Left renal pelvis (tissue), 4 donors: ENCODE measurements around the gene PLEKHM2. TPM values are rescaled to one million over a fixed set of nuclear protein-coding genes. Genes with fewer than 3 reads are reported as not detected.

ENCODE experiments used
- DNase-seq, 4 donors: peaks; one replicate each; pipeline ENCODE4 v3.0.0-alpha.2; 2013; ENCODE audit warnings: low read depth in 4 of 4, low spot score in 3 of 4
- polyA plus RNA-seq, 4 donors: library from polyadenylated mRNA; unstranded; fragments of 120-200 nt; gene quantifications; one replicate each; pipeline ENCODE4 v1.2.1, GENCODE V29; 2013; ENCODE audit not compliant: insufficient read length in 4 of 4

Gene PLEKHM2
- polyA plus RNA-seq, 4 donors: 43.0 to 45.6 (median 44.4) TPM

DNA sequence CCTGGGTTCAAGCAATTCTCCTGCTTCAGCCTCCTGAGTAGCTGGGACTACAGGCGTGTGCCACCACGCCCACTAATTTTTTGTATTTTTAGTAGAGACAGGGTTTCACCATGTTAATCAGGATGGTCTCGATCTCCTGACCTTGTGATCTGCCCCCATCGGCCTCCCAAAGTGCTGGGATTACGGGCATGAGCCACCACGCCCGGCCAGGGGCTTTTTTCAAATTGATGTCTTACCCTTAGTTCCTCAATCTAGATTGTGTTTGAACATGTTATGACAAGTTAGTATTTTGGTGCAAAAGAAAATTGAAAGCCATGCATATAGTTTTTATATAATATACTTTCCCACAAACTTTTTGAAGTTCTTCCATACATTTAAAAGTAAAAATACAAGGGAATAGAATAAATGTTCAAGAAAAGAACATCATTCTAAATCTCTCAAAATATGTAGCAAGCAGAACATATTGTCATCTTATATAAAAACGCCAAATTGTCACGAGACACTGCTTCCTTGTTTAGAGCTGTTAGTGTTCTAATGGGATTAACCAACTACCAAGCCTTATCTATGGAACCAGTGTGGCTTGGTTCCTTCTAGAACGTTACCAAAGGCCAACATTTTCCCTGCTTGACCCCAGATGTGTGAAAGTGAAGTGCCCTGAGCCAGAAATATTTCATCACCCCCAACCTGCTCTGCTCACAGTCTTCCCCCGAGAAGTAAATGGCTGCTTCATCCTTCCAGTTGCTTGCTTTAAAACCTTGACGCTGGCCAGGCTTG is 9.5 kb upstream of the PLEKHM2 start:
- no peak for DNase-seq

GRCh38 chr1:15676010-15676409 is 8.1 kb upstream of the PLEKHM2 start:
- DNase-seq: no peak

- DNase-seq: no peak
Observed at GRCh38 chr1:15676688-15677661, 7.1 kb upstream of the PLEKHM2 start.

DNA sequence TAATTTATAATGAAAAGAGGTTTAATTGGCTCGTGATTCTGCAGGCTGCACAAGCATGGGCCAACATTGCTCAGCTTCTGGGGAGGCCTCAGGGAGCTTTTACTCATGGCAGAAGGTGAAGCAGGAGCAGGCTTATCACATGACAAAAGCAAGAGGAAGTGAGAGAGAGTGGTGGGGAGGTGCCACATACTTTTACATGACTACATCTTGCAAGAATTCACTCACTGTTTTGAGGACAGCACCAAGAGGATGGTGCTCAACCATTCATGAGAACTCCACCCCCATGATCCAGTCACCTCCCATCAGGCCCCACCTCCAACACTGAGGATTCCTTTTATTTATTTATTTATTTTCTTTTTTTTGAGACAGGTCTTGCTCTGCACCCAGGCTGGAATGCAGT is 5.5 kb upstream of the PLEKHM2 start:
- DNase-seq: no peak

DNA sequence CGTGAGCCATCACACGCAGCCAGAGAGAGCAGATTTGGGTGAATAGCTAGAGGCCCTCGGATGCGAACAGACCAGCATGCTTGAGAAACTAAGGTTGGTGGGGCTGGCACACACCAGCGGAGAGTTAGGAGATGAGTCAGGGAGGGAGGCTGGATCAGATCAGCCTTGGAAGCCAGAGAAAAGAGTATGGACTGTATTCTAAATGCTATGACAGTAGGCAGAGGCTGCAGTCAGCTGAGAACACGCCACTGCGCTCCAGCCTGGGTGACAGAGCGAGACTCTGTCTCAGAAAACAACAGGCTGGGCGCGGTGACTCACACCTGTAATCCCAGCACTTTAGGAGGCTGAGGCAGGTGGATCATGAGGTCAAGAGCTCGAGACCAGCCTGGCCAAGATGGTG is 4.0 kb upstream of the PLEKHM2 start:
- DNase-seq: no peak

- no peak for DNase-seq
Observed at GRCh38 chr1:15680561-15681348, 3.4 kb upstream of the PLEKHM2 start.

- DNase-seq: no peak
Observed at GRCh38 chr1:15681349-15682292, 2.5 kb upstream of the PLEKHM2 start.

DNA sequence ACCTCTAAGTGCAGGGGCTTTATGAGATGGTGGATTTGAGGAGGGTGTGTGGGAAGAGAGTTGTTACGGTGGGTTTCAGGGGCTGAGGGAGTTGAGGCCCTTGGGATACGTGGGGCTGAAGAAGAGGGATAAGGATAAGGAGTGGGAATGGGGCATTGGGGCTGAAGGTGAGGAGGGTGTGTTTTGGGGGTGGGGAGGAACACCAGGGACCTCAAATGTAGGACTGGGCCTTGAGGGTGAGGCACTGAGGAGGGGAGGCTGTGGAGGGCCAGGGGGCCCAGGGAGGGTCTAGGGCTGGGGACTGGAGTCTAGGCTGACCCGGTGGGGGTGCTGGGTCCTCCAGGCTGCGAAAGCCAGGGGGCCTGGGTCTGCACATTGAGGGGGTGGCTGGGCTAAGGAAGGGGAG is 1.2 kb upstream of the PLEKHM2 start:
- DNase-seq: no peak

- DNase-seq: no peak
Observed at GRCh38 chr1:15683345-15684039, 628 bp upstream of the PLEKHM2 start.

DNA sequence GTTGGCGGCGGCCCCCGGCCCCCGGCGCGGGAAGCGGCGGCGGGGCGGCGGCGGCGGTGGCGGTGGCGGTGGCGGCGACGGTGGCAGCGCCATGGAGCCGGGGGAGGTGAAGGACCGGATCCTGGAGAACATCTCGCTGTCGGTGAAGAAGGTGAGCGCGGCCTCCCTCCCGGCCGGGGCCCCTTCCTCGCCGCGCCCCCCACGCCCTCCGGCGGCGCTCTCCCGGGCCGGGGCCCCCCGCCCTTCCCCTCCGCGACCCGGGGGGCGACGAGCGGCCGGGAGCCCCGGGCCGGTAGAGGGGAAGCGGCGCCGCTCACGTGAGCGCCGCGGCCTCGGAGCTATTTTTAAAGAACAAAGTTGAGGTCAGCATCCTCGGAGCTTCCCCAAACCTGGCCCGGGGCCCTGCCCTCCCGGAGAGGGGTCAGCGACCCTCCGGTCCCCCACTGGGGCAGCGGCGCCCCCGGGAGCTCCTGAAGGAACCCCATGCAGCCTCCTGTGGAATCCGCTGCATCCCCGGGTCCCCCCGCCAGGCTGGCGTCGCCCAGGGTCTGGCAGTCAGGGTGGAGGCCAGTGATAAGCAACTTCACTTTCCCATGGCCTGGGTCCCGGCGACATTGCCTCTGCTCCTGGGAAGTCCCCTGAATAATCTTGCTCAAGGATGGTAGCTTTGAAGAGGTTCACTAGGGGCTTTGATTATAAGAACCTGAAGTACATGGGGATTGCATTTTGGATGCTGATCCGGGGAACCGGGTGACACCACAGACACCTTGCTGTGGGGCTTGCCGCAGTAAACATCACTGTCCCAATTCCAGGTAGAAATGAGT is 560 bp downstream of the PLEKHM2 start:
- no peak for DNase-seq

GRCh38 chr1:15685820-15686219 is 1.7 kb downstream of the PLEKHM2 start:
- no peak for DNase-seq

- no peak for DNase-seq
Observed at GRCh38 chr1:15687446-15687845, 3.3 kb downstream of the PLEKHM2 start.

DNA sequence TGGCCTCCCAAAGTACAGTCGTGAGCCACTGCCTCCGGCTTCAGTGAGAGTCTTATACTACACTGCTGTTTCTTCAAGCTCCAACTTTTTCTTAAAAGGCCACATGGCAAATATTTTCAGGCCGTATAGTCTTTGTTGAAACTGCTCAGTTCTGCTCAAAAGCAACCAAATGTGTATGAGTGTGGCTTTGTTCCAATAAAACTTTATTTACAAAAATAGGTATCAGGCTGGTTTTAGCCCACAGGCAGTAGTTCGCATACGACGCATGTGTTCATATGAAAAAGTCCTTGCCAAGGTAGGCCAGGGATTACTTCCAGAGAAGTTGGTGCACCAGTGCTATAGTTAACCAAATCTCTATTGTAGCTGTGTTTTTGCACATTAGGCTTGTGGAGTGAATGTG is 6.2 kb downstream of the PLEKHM2 start:
- DNase-seq: no peak

GRCh38 chr1:15691434-15692032 is 7.4 kb downstream of the PLEKHM2 start:
- no peak for DNase-seq

GRCh38 chr1:15692121-15692682 is 8.1 kb downstream of the PLEKHM2 start:
- DNase-seq: no peak

GRCh38 chr1:15693371-15693770 is 9.3 kb downstream of the PLEKHM2 start:
- DNase-seq: no peak

GRCh38 chr1:15696956-15697521 is 12.9 kb downstream of the PLEKHM2 start:
- DNase-seq: no peak
